HG03196 (cell line): ENCODE data around the gene AQP9.
"Not testable (repeated sequence)": the region's sequence is repeated elsewhere in the genome, so short reads cannot be mapped to it uniquely, and the experiment has no call there.

Experiments
- ATAC-seq: cut with Tn5 transposase; IDR thresholded peaks from one replicate; pipeline ENCODE4 v1.9.1; 2021; ENCODE audit not compliant: unreplicated experiment

AQP9 gene

GRCh38 chr15:58138106-58138505 is at the start of gene AQP9:
TSS of gene AQP9 (plus strand) at chr15:58138381. CDS start at chr15:58138566, 185 bp downstream.
- ATAC-seq, result no peak

GRCh38 chr15:58095415-58095814 is 42.8 kb upstream of the AQP9 start:
- ATAC-seq, result no peak

GRCh38 chr15:58096529-58097084 is 41.6 kb upstream of the AQP9 start:
- ATAC-seq, result no peak

GRCh38 chr15:58103482-58103881 is 34.7 kb upstream of the AQP9 start:
- no peak for ATAC-seq

GRCh38 chr15:58108117-58108516 is 30.1 kb upstream of the AQP9 start:
- ATAC-seq, result no peak

GRCh38 chr15:58109419-58109818 is 28.8 kb upstream of the AQP9 start:
- ATAC-seq, result no peak

- no peak for ATAC-seq
Measured at GRCh38 chr15:58110999-58111717, 27.0 kb upstream of the AQP9 start.

GRCh38 chr15:58111718-58112104 is 26.5 kb upstream of the AQP9 start:
- ATAC-seq, result no peak

GRCh38 chr15:58113358-58113757 is 24.8 kb upstream of the AQP9 start:
- not testable (repeated sequence) for ATAC-seq

- no peak for ATAC-seq
Measured at GRCh38 chr15:58114388-58114787, 23.8 kb upstream of the AQP9 start.

- ATAC-seq, result no peak
Measured at GRCh38 chr15:58114812-58115211, 23.4 kb upstream of the AQP9 start.

- ATAC-seq, result no peak
Measured at GRCh38 chr15:58115692-58116091, 22.5 kb upstream of the AQP9 start.

- ATAC-seq, result no peak
Measured at GRCh38 chr15:58117619-58118018, 20.6 kb upstream of the AQP9 start.

- ATAC-seq, result no peak
Measured at GRCh38 chr15:58118272-58118671, 19.9 kb upstream of the AQP9 start.

- no peak for ATAC-seq
Measured at GRCh38 chr15:58119016-58119415, 19.2 kb upstream of the AQP9 start.

- no peak for ATAC-seq
Measured at GRCh38 chr15:58124585-58124984, 13.6 kb upstream of the AQP9 start.

GRCh38 chr15:58125333-58125732 is 12.8 kb upstream of the AQP9 start:
- no peak for ATAC-seq

- no peak for ATAC-seq
Measured at GRCh38 chr15:58134886-58135285, 3.3 kb upstream of the AQP9 start.

- no peak for ATAC-seq
Measured at GRCh38 chr15:58135511-58136174, 2.5 kb upstream of the AQP9 start.

- no peak for ATAC-seq
Measured at GRCh38 chr15:58136731-58137130, 1.4 kb upstream of the AQP9 start.

GRCh38 chr15:58137686-58138085 is 495 bp upstream of the AQP9 start:
- no peak for ATAC-seq

GRCh38 chr15:58139276-58139988 is 1.3 kb downstream of the AQP9 start:
- ATAC-seq, result no peak
